OCI-LY1 (cell line): ENCODE data around the gene ZCCHC9.

Experiments
- EZH2 ChIP-seq: fragments of 200-600 bp; sonication (generic), shearing (Covaris generic); IDR thresholded peaks from 2 replicates; pipeline ENCODE4 v1.8.0; 2017; ENCODE audit warnings: borderline replicate concordance, mixed run types, mild to moderate bottlenecking, antibody characterized with exemption, low read length, moderate library complexity, mixed read lengths
- TF ChIP-seq, protein P1 (sequence below): fragments of 200-600 bp; sonication (generic), shearing (Covaris generic); IDR thresholded peaks from 2 replicates; pipeline ENCODE4 v1.5.1; 2017; ENCODE audit warnings: mild to moderate bottlenecking, antibody characterized with exemption, low read length, moderate library complexity, mixed read lengths

DNA sequence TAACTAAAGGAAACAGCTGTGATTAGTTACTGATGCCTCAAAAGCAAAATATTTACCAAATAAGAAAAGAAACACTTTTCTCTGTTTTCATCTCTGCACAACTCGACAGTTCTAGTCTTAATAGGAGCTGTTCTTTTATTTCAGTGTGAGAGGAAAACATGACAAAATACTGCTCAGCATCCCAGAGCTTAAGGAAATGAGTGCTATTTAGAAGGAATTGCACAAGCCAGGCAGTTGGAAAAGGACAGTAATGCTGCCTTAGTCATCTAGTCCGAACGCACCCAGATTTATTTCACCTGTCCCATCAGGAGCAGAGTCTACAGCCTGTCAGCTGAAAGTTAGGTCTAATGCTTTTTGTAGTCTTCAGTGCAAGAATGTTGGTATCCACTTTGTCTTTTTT lies 12.3 kb downstream of the ZCCHC9 start:
- TF ChIP-seq EZH2, result no peak
- TF ChIP-seq, protein P1, sequence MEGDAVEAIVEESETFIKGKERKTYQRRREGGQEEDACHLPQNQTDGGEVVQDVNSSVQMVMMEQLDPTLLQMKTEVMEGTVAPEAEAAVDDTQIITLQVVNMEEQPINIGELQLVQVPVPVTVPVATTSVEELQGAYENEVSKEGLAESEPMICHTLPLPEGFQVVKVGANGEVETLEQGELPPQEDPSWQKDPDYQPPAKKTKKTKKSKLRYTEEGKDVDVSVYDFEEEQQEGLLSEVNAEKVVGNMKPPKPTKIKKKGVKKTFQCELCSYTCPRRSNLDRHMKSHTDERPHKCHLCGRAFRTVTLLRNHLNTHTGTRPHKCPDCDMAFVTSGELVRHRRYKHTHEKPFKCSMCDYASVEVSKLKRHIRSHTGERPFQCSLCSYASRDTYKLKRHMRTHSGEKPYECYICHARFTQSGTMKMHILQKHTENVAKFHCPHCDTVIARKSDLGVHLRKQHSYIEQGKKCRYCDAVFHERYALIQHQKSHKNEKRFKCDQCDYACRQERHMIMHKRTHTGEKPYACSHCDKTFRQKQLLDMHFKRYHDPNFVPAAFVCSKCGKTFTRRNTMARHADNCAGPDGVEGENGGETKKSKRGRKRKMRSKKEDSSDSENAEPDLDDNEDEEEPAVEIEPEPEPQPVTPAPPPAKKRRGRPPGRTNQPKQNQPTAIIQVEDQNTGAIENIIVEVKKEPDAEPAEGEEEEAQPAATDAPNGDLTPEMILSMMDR, result no peak
